ENCODE measurements around the gene SLC6A3.

The SLC6A3 gene

GRCh38 chr5:1405539-1406530 is 39.4 kb downstream of the SLC6A3 start:
- DNase-seq (ENCODE audit: low spot score) = no peak

- no peak for DNase-seq (ENCODE audit: low spot score)
Measured at GRCh38 chr5:1405121-1405520, 40.1 kb downstream of the SLC6A3 start.

GRCh38 chr5:1404062-1404461 is 41.2 kb downstream of the SLC6A3 start:
- no peak for DNase-seq (ENCODE audit: low spot score)

- DNase-seq (ENCODE audit: low spot score) = no peak
Measured at GRCh38 chr5:1402611-1403255, 42.5 kb downstream of the SLC6A3 start.

GRCh38 chr5:1401536-1402138 is 43.6 kb downstream of the SLC6A3 start:
- DNase-seq (ENCODE audit: low spot score) = no peak

- DNase-seq (ENCODE audit: low spot score) = no peak
Measured at GRCh38 chr5:1400936-1401335, 44.3 kb downstream of the SLC6A3 start.

- no peak for DNase-seq (ENCODE audit: low spot score)
Measured at GRCh38 chr5:1400211-1400855, 44.9 kb downstream of the SLC6A3 start.

GRCh38 chr5:1399737-1400136 is 45.5 kb downstream of the SLC6A3 start:
- no peak for DNase-seq (ENCODE audit: low spot score)

- no peak for DNase-seq (ENCODE audit: low spot score)
Measured at GRCh38 chr5:1396293-1396816, 48.9 kb downstream of the SLC6A3 start.

- DNase-seq (ENCODE audit: low spot score) = no peak
Measured at GRCh38 chr5:1394881-1395860, 50.1 kb downstream of the SLC6A3 start.

GRCh38 chr5:1393571-1394501 is 51.4 kb downstream of the SLC6A3 start:
- DNase-seq (ENCODE audit: low spot score) = no peak

- no peak for DNase-seq (ENCODE audit: low spot score)
Measured at GRCh38 chr5:1392801-1393565, 52.3 kb downstream of the SLC6A3 start.

- no peak for DNase-seq (ENCODE audit: low spot score)
Measured at GRCh38 chr5:1392261-1392660, 53.0 kb downstream of the SLC6A3 start.

GRCh38 chr5:1391691-1392090 is 53.5 kb downstream of the SLC6A3 start:
- DNase-seq (ENCODE audit: low spot score) = no peak

GRCh38 chr5:1390861-1391600 is 54.2 kb downstream of the SLC6A3 start:
- DNase-seq (ENCODE audit: low spot score) = no peak

- no peak for DNase-seq (ENCODE audit: low spot score)
Measured at GRCh38 chr5:1390333-1390732, 54.9 kb downstream of the SLC6A3 start.

GRCh38 chr5:1388383-1388967 is 56.8 kb downstream of the SLC6A3 start:
- DNase-seq (ENCODE audit: low spot score) = no peak

GRCh38 chr5:1387876-1388275 is 57.4 kb downstream of the SLC6A3 start:
- DNase-seq (ENCODE audit: low spot score) = no peak
